DOHH2 (cell line): ENCODE measurements around the gene PANX2.

Experiments used
- CTCF ChIP-seq: fragments of 200-600 bp; sonication (generic); IDR thresholded peaks from one replicate; pipeline ENCODE4 v1.5.1; 2014; ENCODE audit warnings: antibody characterized with exemption, mild to moderate bottlenecking, low read depth, low read length; ENCODE audit not compliant: poor library complexity, severe bottlenecking
- EZH2phosphoT487 ChIP-seq: fragments of 200-600 bp; sonication (generic); IDR thresholded peaks from 2 replicates; pipeline ENCODE4 v1.6.1; 2017; ENCODE audit warnings: borderline replicate concordance, mild to moderate bottlenecking, antibody characterized with exemption, low read length, moderate library complexity, mixed read lengths

GRCh38 chr22:50188356-50188755 is 17.8 kb downstream of the PANX2 start:
- no peak for TF ChIP-seq CTCF
- TF ChIP-seq EZH2phosphoT487 = no peak
